AG04449 (cell line): ENCODE data around the gene HOXA5.

Experiments used
- CTCF ChIA-PET: fragments of 350-600 bp; formaldehyde crosslinking; extraction: SDS; loops from one replicate; lab custom pipeline; 2021; ENCODE audit warnings: antibody characterized with exemption; lab: Yijun Ruan, JAX
- POLR2A ChIA-PET: fragments of 400-600, 350-600 bp; formaldehyde crosslinking; extraction: SDS; loops from one replicate; lab custom pipeline; 2020; ENCODE audit warnings: antibody characterized with exemption, inconsistent platforms; lab: Yijun Ruan, JAX
- DNase-seq: peaks from one replicate; pipeline ENCODE4 v3.0.0-alpha.2; 2010; ENCODE audit warnings: low read depth, low spot score
- H3K4me3 ChIP-seq: 2 replicates; pipeline ENCODE4 v1.5.1; 2011; ENCODE audit warnings: low read depth, mild to moderate bottlenecking, control low read depth, low read length
- TF ChIP-seq, protein P1 (sequence below): IDR thresholded peaks from one replicate; pipeline ENCODE4 v1.5.1; 2011; ENCODE audit warnings: mild to moderate bottlenecking, moderate library complexity, low read length, control low read depth, inconsistent platforms; ENCODE audit not compliant: insufficient read depth; ENCODE audit errors: missing control alignments

Gene HOXA5

DNA sequence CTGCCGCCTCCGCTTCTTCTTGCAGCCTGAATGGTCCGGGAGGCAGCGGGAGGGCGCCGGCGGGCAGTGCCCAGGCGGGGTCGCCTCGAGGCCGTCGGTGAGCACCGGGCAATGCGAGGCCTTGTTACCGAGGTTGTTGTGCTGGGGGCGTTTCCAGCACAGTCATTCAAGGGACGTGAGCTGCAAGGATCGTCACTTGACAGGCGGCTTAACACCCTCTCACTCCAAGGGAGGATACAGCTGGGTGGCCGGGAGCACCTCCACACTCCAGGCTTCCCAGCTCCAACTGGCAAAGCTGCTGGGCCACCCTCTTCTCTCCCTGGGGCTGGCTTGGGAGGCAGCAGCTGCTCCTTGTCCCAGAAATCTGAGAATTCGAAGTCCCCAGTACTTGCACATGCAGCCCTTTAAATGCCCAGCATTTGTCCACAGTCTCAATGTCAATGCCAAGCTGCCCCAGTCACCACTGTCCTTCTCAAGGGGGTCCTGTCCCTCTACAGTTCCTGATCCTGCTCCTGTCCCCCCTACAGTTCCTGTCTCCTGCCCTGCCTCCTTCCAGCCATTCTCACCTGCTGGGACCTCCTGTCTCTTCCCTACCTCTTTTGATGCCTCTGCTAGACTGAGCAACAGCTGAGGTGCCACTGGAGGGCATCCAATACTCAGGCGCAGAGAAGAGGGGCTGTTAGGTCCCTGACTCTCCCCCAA is 46.0 kb upstream of the HOXA5 start:
- no peak overlapping the region for H3K4me3 ChIP-seq
- POLR2A ChIA-PET, result no interaction called here
- TF ChIP-seq, protein P1, sequence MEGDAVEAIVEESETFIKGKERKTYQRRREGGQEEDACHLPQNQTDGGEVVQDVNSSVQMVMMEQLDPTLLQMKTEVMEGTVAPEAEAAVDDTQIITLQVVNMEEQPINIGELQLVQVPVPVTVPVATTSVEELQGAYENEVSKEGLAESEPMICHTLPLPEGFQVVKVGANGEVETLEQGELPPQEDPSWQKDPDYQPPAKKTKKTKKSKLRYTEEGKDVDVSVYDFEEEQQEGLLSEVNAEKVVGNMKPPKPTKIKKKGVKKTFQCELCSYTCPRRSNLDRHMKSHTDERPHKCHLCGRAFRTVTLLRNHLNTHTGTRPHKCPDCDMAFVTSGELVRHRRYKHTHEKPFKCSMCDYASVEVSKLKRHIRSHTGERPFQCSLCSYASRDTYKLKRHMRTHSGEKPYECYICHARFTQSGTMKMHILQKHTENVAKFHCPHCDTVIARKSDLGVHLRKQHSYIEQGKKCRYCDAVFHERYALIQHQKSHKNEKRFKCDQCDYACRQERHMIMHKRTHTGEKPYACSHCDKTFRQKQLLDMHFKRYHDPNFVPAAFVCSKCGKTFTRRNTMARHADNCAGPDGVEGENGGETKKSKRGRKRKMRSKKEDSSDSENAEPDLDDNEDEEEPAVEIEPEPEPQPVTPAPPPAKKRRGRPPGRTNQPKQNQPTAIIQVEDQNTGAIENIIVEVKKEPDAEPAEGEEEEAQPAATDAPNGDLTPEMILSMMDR, result no peak
- no peak for DNase-seq
- CTCF ChIA-PET, result interaction anchor here (1.2 to 2.4 kb wide), 5 partner anchors 8 to 888 kb away, joined by 3 to 11 read pairs (median 6); partner anchors contain the start of gene HOXA13

DNA sequence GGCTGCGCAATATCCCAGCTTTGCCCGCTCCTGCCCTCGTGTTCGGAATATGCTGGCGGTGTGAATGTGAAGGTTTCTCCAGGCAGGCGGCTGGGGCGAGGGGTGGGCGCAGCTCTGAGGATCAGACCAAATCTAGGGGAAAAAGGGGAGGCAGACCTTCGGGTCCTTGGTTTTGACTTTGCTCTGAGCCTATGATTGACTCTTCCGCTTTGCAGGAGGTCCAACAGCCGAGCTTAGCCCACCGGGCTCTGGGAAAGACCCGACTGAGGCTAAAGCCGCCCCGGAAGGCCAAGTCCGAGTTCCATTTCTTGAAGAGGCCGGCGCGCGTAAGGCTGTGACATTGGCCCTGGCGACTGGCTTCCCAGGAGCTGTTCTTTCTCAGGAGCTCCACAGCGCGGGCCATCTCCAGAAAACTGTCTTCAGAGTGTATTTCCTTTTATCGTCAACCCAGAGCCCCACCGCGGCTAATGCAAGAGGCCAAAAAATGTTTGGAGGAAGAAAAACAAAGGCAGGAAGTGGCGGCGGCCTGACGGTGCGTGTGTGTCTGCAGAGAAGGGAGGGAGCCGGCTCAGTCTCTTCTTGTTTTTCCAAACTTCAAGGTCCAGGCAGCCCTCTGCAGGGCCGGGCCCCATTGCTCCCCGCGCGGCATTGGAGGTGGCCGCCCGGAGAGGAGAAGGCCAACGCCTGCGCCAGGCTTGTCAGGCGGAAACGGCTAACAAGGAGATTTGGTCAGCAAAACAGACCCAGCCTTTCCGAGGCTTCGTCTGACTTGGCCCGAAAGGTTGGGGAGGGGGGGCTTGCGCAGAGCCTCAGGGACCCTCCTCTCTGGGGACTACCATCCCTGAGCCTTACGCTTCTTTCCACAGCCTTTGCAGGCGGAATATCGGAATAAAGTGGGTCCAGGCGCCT is 45.2 kb upstream of the HOXA5 start:
- no peak for DNase-seq
- CTCF ChIA-PET, result interaction anchor here (1.8 to 2.4 kb wide), 2 partner anchors 10 kb away, joined by 7 to 10 read pairs; no protein-coding TSS in a partner anchor
- POLR2A ChIA-PET, result no interaction called here
- TF ChIP-seq, protein P1, result no peak
- H3K4me3 ChIP-seq, result no peak overlapping the region

DNA sequence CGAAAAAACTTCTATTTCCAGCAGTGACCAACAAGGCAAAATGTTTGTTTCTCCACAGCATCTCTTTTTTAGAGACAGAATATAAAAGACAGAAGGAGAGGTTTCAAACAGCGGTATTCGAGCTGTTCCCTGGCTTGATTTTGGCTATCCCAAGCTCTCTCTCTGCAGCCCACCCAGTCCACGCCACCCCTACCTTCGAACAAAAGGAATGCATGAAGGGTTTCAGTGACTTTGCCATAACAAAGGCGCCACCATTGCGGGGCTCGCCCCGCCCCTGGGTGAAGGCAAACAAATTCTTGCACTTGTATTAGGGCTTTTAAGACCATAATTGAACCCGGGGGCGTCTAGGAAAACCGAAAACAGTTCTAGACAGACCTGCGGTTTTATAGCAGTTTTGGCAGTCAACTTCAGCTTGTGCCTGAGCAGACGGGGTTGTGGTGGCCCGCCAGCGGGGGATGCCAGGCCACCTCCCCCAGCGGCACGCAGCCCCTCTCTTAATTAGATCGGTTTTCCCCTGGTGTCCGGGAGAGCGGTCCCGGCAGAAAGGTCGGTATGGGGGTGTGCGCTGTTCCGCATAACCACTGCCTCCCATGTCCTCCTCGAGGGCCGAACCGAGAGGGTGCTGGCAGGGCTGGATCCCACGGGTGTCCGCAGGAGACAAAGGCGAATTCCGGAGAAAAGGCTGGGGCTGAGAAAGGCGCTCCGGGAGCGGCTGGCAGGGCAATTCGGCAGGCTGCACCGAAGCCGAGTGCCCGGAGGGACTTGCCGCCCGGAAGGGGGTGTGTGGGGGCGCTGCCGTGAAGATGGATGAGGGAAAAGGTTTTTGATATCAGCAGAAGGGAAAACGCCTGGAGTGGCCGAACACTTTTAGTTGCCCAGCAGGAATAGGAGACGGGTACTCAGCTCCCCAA is 44.2 kb upstream of the HOXA5 start:
- CTCF ChIA-PET, result interaction anchor here (1.0 to 3.5 kb wide), 6 partner anchors 8 to 874 kb away, joined by 3 to 51 read pairs (median 8); no protein-coding TSS in a partner anchor
- POLR2A ChIA-PET, result no interaction called here

DNA sequence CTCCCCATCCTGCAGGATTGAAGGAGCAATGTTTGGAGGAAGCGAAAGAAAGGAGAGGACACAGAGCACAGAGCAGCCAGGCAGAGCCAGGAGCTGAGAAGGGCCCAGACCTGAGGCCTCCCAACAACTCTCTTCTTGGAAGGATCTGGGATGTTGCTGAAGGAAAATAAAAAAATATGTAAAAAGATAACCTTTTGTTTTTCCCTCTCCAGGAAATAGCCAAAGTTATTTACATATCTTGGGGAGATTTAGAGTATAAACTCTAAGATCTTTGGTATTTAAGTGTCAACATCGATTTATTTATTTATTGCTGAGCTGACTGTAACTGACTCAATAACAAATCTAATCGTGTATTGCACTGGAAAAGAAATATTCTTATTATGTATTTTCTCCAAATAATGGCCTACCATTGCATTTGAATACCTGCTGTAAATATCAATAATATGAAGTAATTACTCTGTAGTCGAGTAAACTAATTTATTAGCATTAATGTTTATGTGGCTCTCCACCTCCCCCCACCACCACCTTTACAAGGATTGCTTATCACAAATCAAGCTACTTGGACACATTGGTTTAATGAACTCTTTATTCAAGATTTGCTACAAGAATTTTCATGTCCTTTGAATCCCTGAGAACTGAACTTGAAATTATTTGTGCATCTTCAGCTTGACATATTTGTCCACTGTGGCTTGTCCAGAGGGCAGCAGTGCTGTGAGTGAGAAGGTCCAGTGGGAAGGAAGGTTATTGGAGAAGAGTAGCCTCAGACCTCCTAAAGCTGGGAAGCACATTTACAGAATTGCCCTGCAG is 43.4 kb upstream of the HOXA5 start:
- POLR2A ChIA-PET, result no interaction called here
- TF ChIP-seq, protein P1, result no peak
- DNase-seq, result no peak
- no peak overlapping the region for H3K4me3 ChIP-seq
- CTCF ChIA-PET, result interaction anchor here (1.0 to 3.5 kb wide), 7 partner anchors 8 to 875 kb away, joined by 3 to 51 read pairs (median 7); no protein-coding TSS in a partner anchor

More for the DNA sequence above, 44.2 kb upstream of the HOXA5 start:
- TF ChIP-seq, protein P1, result no peak
- no peak for DNase-seq
- H3K4me3 ChIP-seq, result no peak overlapping the region

DNA sequence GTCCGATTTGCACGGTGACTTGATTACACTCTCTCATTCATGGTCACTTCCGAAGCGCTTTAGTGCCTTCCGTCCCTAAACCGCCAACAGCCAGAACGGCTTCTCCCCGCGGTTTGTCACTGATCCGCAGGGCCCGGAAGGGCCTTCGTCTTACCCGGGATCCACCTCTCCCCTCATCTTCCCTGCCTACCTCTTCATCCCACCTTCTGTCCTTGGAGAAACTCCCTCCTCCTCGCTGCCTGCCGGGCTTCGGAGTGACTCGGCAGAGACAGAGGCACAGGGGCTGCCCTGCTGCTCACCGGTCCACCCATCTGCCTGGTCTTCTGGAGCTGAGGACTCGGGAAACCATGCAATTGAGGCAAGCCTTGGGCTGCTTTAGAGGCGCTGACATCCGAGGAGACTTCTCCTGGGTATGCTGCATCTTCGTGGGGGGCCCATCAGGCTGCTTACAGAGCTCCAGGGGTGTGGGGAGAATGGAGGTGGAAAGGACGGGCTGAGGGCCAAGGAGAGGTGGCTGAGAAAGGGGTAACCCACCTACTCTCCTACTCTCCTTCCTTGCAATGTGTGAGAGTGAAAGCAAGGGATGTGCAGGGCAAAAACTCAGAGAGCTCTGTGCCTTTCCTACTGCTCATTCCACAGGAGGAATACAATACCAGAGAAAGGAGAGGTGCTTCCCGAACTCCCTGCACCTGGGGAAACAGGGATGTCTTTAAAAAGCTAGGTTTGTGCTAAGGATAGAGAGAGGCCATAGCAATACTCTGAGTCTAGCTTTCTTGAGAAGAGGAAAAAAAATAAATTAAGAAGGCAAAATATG is 42.6 kb upstream of the HOXA5 start:
- TF ChIP-seq, protein P1, result no peak
- POLR2A ChIA-PET, result no interaction called here
- DNase-seq, result no peak
- peak overlapping the region; percentile 70 for H3K4me3 ChIP-seq
- CTCF ChIA-PET, result interaction anchor here (1.0 to 3.5 kb wide), 6 partner anchors 9 to 876 kb away, joined by 3 to 51 read pairs (median 7); no protein-coding TSS in a partner anchor
